Naive thymus-derived CD8-positive, alpha-beta T cell (primary cell): Measurements from ENCODE around the gene TRPM8. TPM values are rescaled to one million over a fixed set of nuclear protein-coding genes. Genes with fewer than 3 reads are reported as not detected.

Experiments
- ATAC-seq, 2 donors: fragments of 150-1000 bp; cut with Tn5 transposase in 1 of 2; sonication (Bioruptor Pico), chemical (Tn5 transposase) in 1 of 2; 1 replicate in 1 of 2; 2 replicates in 1 of 2; pipeline ENCODE4 v1.10.0; 2021; ENCODE audit warnings: mild to moderate bottlenecking in 2 of 2, moderate library complexity in 2 of 2
- POLR2A ChIA-PET: fragments of 350-600 bp; sonication (Branson Sonifier 250); formaldehyde crosslinking; loops from one replicate; lab custom pipeline; 2021; ENCODE audit warnings: antibody characterized with exemption; lab: Charles Lee
- DNase-seq, 10 donors: peaks; one replicate each; pipeline versions ENCODE4 v3.0.0 to v3.0.0-alpha.2; 2020 to 2022
- H3K27ac Mint-ChIP-seq, 10 donors: one replicate each; pipeline ENCODE4 v1.8.0; 2020 to 2022; ENCODE audit warnings: mild to moderate bottlenecking in 10 of 10, mixed read lengths in 10 of 10, moderate library complexity in 4 of 10, inconsistent platforms in 1 of 10
- H3K27me3 Mint-ChIP-seq, 5 donors: one replicate each; pipeline ENCODE4 v1.8.0; 2021 to 2022; ENCODE audit warnings: mixed read lengths in 5 of 5
- H3K36me3 Mint-ChIP-seq, 3 donors: one replicate each; pipeline ENCODE4 v1.8.0; 2020 to 2022; ENCODE audit warnings: mixed read lengths in 3 of 3, mild to moderate bottlenecking in 2 of 3, inconsistent platforms in 1 of 3
- H3K4me1 Mint-ChIP-seq, 4 donors: one replicate each; pipeline ENCODE4 v1.8.0; 2021 to 2022; ENCODE audit warnings: mixed read lengths in 4 of 4
- H3K4me3 Mint-ChIP-seq, 10 donors: one replicate each; pipeline ENCODE4 v1.8.0; 2020 to 2022; ENCODE audit warnings: mild to moderate bottlenecking in 10 of 10, mixed read lengths in 10 of 10, moderate library complexity in 6 of 10, inconsistent platforms in 1 of 10
- H3K9me3 Mint-ChIP-seq, 9 donors: one replicate each; pipeline ENCODE4 v1.8.0; 2020 to 2022; ENCODE audit warnings: mixed read lengths in 9 of 9, mild to moderate bottlenecking in 3 of 9, inconsistent platforms in 1 of 9, moderate library complexity in 1 of 9
- polyA plus RNA-seq, 3 donors: library from polyadenylated mRNA; unstranded; fragments of 300-500 nt; fragmentation: Illumina TruSeq; gene quantifications; one replicate each; pipeline ENCODE4 v1.2.3, GENCODE V29; 2021
- total RNA-seq, 8 experiments: library from RNA in 2 of 8; stranded (reverse) in 2 of 8; gene quantifications; one replicate each; pipeline ENCODE4 v1.2.3 and lab custom pipeline; 2021 to 2026

Gene TRPM8
- total and polyA plus RNA-seq, 5 experiments from 2014 or later = not detected

- no peak for DNase-seq
- POLR2A ChIA-PET = no interaction called here
- Mint-ChIP-seq H3K27ac (no peak overlapping the region), H3K9me3 (peaks cover 0 to 7% (median 0%) of the 10 kb centered on the region in 9 donors), H3K4me1 (peaks cover 14 to 45% (median 32%) of the 10 kb centered on the region in 4 donors), H3K27me3 (no peaks in the 10 kb centered on the region), H3K36me3 (peaks cover 0 to 2% (median 0%) of the 10 kb centered on the region in 3 donors), H3K4me3 (no peak overlapping the region)
- no peak for ATAC-seq
These were observed 62.6 kb downstream of the TRPM8 start for GRCh38 chr2:233979748-233980147.

- no peak for DNase-seq
- Mint-ChIP-seq H3K9me3 (peaks cover 0 to 20% (median 0%) of the 10 kb centered on the region in 9 donors), H3K36me3 (peaks cover 0 to 2% (median 0%) of the 10 kb centered on the region in 3 donors), H3K4me1 (peaks cover 14 to 46% (median 35%) of the 10 kb centered on the region in 4 donors), H3K27me3 (peaks cover 0 to 2% (median 0%) of the 10 kb centered on the region in 5 donors), H3K4me3 (no peak overlapping the region), H3K27ac (peak overlapping the region in 1 of 10 donors; percentile 38)
- POLR2A ChIA-PET = no interaction called here
- no peak for ATAC-seq
These were observed 63.9 kb downstream of the TRPM8 start for GRCh38 chr2:233980955-233981561.

- POLR2A ChIA-PET = no interaction called here
- Mint-ChIP-seq H3K36me3 (peaks cover 0 to 2% (median 0%) of the 10 kb centered on the region in 3 donors), H3K9me3 (peaks cover 0 to 20% (median 0%) of the 10 kb centered on the region in 9 donors), H3K4me1 (peaks cover 11 to 41% (median 32%) of the 10 kb centered on the region in 4 donors), H3K4me3 (no peak overlapping the region), H3K27ac (no peak overlapping the region), H3K27me3 (peaks cover 0 to 2% (median 0%) of the 10 kb centered on the region in 5 donors)
- ATAC-seq (no peak), DNase-seq (no peak)
These were observed 64.6 kb downstream of the TRPM8 start for GRCh38 chr2:233981574-233982420.

GRCh38 chr2:233982421-233983121 is 65.4 kb downstream of the TRPM8 start:
- DNase-seq (no peak), ATAC-seq (no peak)
- Mint-ChIP-seq H3K9me3 (peaks cover 0 to 20% (median 0%) of the 10 kb centered on the region in 9 donors), H3K4me3 (no peak overlapping the region), H3K27me3 (peaks cover 0 to 2% (median 0%) of the 10 kb centered on the region in 5 donors), H3K4me1 (peaks cover 4 to 34% (median 25%) of the 10 kb centered on the region in 4 donors), H3K36me3 (peaks cover 0 to 2% (median 0%) of the 10 kb centered on the region in 3 donors), H3K27ac (peak overlapping the region in 2 of 10 donors; percentile 46 to 72)
- POLR2A ChIA-PET = no interaction called here

- peaks cover 2 to 35% (median 25%) of the 10 kb centered on the region in 4 donors for H3K4me1 Mint-ChIP-seq
- POLR2A ChIA-PET = no interaction called here
- peaks cover 0 to 2% (median 0%) of the 10 kb centered on the region in 5 donors for H3K27me3 Mint-ChIP-seq
- H3K36me3 Mint-ChIP-seq = peaks cover 0 to 10% (median 7%) of the 10 kb centered on the region in 3 donors
- H3K9me3 Mint-ChIP-seq = peaks cover 0 to 29% (median 4%) of the 10 kb centered on the region in 9 donors
- ATAC-seq (no peak), DNase-seq (no peak)
- H3K27ac Mint-ChIP-seq = peak overlapping the region in 2 of 10 donors; percentile 11 to 46
- no peak overlapping the region for H3K4me3 Mint-ChIP-seq
These were observed 66.3 kb downstream of the TRPM8 start for GRCh38 chr2:233983445-233983844.

- ATAC-seq (no peak), DNase-seq (no peak)
- Mint-ChIP-seq H3K36me3 (peaks cover 0 to 25% (median 9%) of the 10 kb centered on the region in 3 donors), H3K27ac (peak overlapping the region in 7 of 10 donors; percentile 5 to 89 (median 65)), H3K9me3 (peaks cover 0 to 29% (median 9%) of the 10 kb centered on the region in 9 donors), H3K4me1 (peaks cover 33 to 62% (median 47%) of the 10 kb centered on the region in 4 donors), H3K27me3 (peaks cover 0 to 2% (median 0%) of the 10 kb centered on the region in 5 donors), H3K4me3 (peak overlapping the region in 5 of 10 donors; percentile 15 to 59 (median 31))
- POLR2A ChIA-PET = interaction anchor here (1.2 kb wide), 1 partner anchor 112 kb away, joined by 3 read pairs; no protein-coding TSS in a partner anchor
These were observed 71.4 kb downstream of the TRPM8 start for GRCh38 chr2:233988581-233988980.

- H3K4me1 Mint-ChIP-seq = peaks cover 31 to 69% (median 51%) of the 10 kb centered on the region in 4 donors
- POLR2A ChIA-PET = interaction anchor here (1.2 to 2.7 kb wide), 3 partner anchors 36 to 508 kb away, joined by 3 to 8 read pairs (median 5); partner anchors contain the start of gene ARL4C
- H3K4me3 Mint-ChIP-seq = peak overlapping the region in 4 of 10 donors; percentile 30 to 80 (median 46)
- ATAC-seq = no peak
- peaks cover 0 to 2% (median 0%) of the 10 kb centered on the region in 5 donors for H3K27me3 Mint-ChIP-seq
- H3K27ac Mint-ChIP-seq = peak overlapping the region in 7 of 10 donors; percentile 13 to 88 (median 68)
- peaks cover 0 to 29% (median 9%) of the 10 kb centered on the region in 9 donors for H3K9me3 Mint-ChIP-seq
- DNase-seq = no peak
- peaks cover 0 to 25% (median 9%) of the 10 kb centered on the region in 3 donors for H3K36me3 Mint-ChIP-seq
These were observed 72.2 kb downstream of the TRPM8 start for GRCh38 chr2:233989221-233989858.

- peaks cover 31 to 79% (median 56%) of the 10 kb centered on the region in 4 donors for H3K4me1 Mint-ChIP-seq
- H3K4me3 Mint-ChIP-seq = peak overlapping the region; percentile 3 to 80 (median 58)
- peaks cover 0 to 25% (median 9%) of the 10 kb centered on the region in 3 donors for H3K36me3 Mint-ChIP-seq
- POLR2A ChIA-PET = interaction anchor here (0.9 to 2.7 kb wide), 5 partner anchors 35 to 507 kb away, joined by 3 to 8 read pairs (median 3); partner anchors contain the start of gene ARL4C
- peaks cover 0 to 29% (median 9%) of the 10 kb centered on the region in 9 donors for H3K9me3 Mint-ChIP-seq
- H3K27me3 Mint-ChIP-seq = no peaks in the 10 kb centered on the region
- ATAC-seq (peak; percentile 91 to 96), DNase-seq (peak in 9 of 10 donors; percentile 27 to 88 (median 75))
- peak overlapping the region; percentile 0 to 94 (median 82) for H3K27ac Mint-ChIP-seq
These were observed 73.2 kb downstream of the TRPM8 start for GRCh38 chr2:233990261-233990798.

- peaks cover 31 to 80% (median 59%) of the 10 kb centered on the region in 4 donors for H3K4me1 Mint-ChIP-seq
These were observed 74.0 kb downstream of the TRPM8 start for GRCh38 chr2:233991196-233991595.

GRCh38 chr2:233992513-233993217 is 75.5 kb downstream of the TRPM8 start:
- no peaks in the 10 kb centered on the region for H3K27me3 Mint-ChIP-seq
- H3K27ac Mint-ChIP-seq = peak overlapping the region in 6 of 10 donors; percentile 63 to 88 (median 82)
- H3K9me3 Mint-ChIP-seq = peaks cover 0 to 28% (median 8%) of the 10 kb centered on the region in 9 donors
- POLR2A ChIA-PET = no interaction called here
- DNase-seq = no peak
- H3K4me3 Mint-ChIP-seq = peak overlapping the region in 7 of 10 donors; percentile 4 to 64 (median 34)
- H3K36me3 Mint-ChIP-seq = peaks cover 0 to 24% (median 9%) of the 10 kb centered on the region in 3 donors
- no peak for ATAC-seq
- H3K4me1 Mint-ChIP-seq = peaks cover 36 to 93% (median 66%) of the 10 kb centered on the region in 4 donors

More at GRCh38 chr2:233991196-233991595, 74.0 kb downstream of the TRPM8 start:
- peak overlapping the region; percentile 36 to 95 (median 88) for H3K27ac Mint-ChIP-seq
- H3K27me3 Mint-ChIP-seq = no peaks in the 10 kb centered on the region
- POLR2A ChIA-PET = interaction anchor here (1.0 to 2.7 kb wide), 4 partner anchors 34 to 506 kb away, joined by 3 to 8 read pairs (median 4); partner anchors contain the start of gene ARL4C
- peaks cover 0 to 25% (median 9%) of the 10 kb centered on the region in 3 donors for H3K36me3 Mint-ChIP-seq
- peak; percentile 32 to 48 for ATAC-seq
- peaks cover 0 to 29% (median 9%) of the 10 kb centered on the region in 9 donors for H3K9me3 Mint-ChIP-seq
- peak overlapping the region in 9 of 10 donors; percentile 36 to 80 (median 68) for H3K4me3 Mint-ChIP-seq
- peak in 3 of 10 donors; percentile 3 to 38 (median 30) for DNase-seq
